Fibroblast of the aortic adventitia (primary cell): ENCODE results near the gene LMNTD2. TPM values are rescaled to one million over a fixed set of nuclear protein-coding genes. Genes with fewer than 3 reads are reported as not detected.
A peak's percentile ranks its signal among the peaks of the same experiment; 100 is the strongest.

Experiments
- DNase-seq: peaks from one replicate; pipeline ENCODE4 v3.0.0-alpha.2; 2010; ENCODE audit warnings: low read depth
- H3K4me3 ChIP-seq: 2 replicates; pipeline ENCODE4 v1.5.1; 2011; ENCODE audit warnings: low read depth, mild to moderate bottlenecking, control low read depth, low read length, moderate library complexity
- CTCF ChIP-seq: IDR thresholded peaks from 2 replicates; pipeline ENCODE4 v1.5.1; 2011; ENCODE audit warnings: mild to moderate bottlenecking, low read length, control low read depth, inconsistent platforms; ENCODE audit not compliant: insufficient read depth
- total RNA-seq: library from RNA; depleted of rRNA; stranded (reverse); fragments of >200 nt; gene quantifications from 2 replicates; pipeline ENCODE4 v1.2.3, GENCODE V29; 2012; ENCODE audit warnings: low replicate concordance

LMNTD2 gene
- total RNA-seq, 1 donor = 0.36 TPM

GRCh38 chr11:595400-595799 lies 34.9 kb upstream of the LMNTD2 start:
- no peak for DNase-seq
- TF ChIP-seq CTCF = no peak

GRCh38 chr11:593347-593746 lies 32.8 kb upstream of the LMNTD2 start:
- no peak for TF ChIP-seq CTCF
- no peak overlapping the region for H3K4me3 ChIP-seq
- DNase-seq = no peak

More at GRCh38 chr11:595400-595799, 34.9 kb upstream of the LMNTD2 start:
- H3K4me3 ChIP-seq = no peak overlapping the region

GRCh38 chr11:592918-593317 lies 32.4 kb upstream of the LMNTD2 start:
- no peak for TF ChIP-seq CTCF
- H3K4me3 ChIP-seq = no peak overlapping the region

GRCh38 chr11:592501-592900 lies 32.0 kb upstream of the LMNTD2 start:
- no peak overlapping the region for H3K4me3 ChIP-seq
- TF ChIP-seq CTCF = no peak
- no peak for DNase-seq

More at GRCh38 chr11:592918-593317, 32.4 kb upstream of the LMNTD2 start:
- no peak for DNase-seq

- no peak overlapping the region for H3K4me3 ChIP-seq
- no peak for DNase-seq
- TF ChIP-seq CTCF = no peak
Measured at GRCh38 chr11:590997-591396, 30.5 kb upstream of the LMNTD2 start.

GRCh38 chr11:589798-590197 lies 29.3 kb upstream of the LMNTD2 start:
- no peak overlapping the region for H3K4me3 ChIP-seq
- no peak for DNase-seq
- no peak for TF ChIP-seq CTCF

- no peak overlapping the region for H3K4me3 ChIP-seq
- DNase-seq = peak; percentile 14
- TF ChIP-seq CTCF = no peak
Measured at GRCh38 chr11:587978-588380, 27.4 kb upstream of the LMNTD2 start.
